Ovary (tissue), 3 donors: ENCODE results near the gene ALOX5.
A peak's percentile ranks its signal among the peaks of the same experiment; 100 is the strongest.

Source experiments
- POLR2A ChIP-seq: fragments of 450-650 bp; IDR thresholded peaks from one replicate; pipeline ENCODE4 v1.6.1; 2017; ENCODE audit warnings: antibody characterized with exemption, mild to moderate bottlenecking, moderate library complexity
- TF ChIP-seq, protein P1 (sequence below), 3 donors: fragments of 450-650 bp in 2 of 3; fragments of 200-600 bp in 1 of 3; IDR thresholded peaks; one replicate each; pipeline versions ENCODE4 v1.5.1 to v1.8.0; 2016 to 2022; ENCODE audit warnings: antibody characterized with exemption in 3 of 3, mild to moderate bottlenecking in 1 of 3
- donor health status: DM: no; HTN: no; CAD: no.

- TF ChIP-seq, protein P1, sequence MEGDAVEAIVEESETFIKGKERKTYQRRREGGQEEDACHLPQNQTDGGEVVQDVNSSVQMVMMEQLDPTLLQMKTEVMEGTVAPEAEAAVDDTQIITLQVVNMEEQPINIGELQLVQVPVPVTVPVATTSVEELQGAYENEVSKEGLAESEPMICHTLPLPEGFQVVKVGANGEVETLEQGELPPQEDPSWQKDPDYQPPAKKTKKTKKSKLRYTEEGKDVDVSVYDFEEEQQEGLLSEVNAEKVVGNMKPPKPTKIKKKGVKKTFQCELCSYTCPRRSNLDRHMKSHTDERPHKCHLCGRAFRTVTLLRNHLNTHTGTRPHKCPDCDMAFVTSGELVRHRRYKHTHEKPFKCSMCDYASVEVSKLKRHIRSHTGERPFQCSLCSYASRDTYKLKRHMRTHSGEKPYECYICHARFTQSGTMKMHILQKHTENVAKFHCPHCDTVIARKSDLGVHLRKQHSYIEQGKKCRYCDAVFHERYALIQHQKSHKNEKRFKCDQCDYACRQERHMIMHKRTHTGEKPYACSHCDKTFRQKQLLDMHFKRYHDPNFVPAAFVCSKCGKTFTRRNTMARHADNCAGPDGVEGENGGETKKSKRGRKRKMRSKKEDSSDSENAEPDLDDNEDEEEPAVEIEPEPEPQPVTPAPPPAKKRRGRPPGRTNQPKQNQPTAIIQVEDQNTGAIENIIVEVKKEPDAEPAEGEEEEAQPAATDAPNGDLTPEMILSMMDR (IDR thresholded peaks at IDR 0.05), result peak; percentile 57 to 73 (median 62)
- no peak for TF ChIP-seq POLR2A
Measured at GRCh38 chr10:45464958-45465567, 91.0 kb downstream of the ALOX5 start.
